Measurements from ENCODE around the gene RPTOR. TPM values are rescaled to one million over a fixed set of nuclear protein-coding genes. Genes with fewer than 3 reads are reported as not detected.

The RPTOR gene
- total RNA-seq, 4 donors from 2014 or later, result 23.6 to 37.0 (median 27.8) TPM

DNA sequence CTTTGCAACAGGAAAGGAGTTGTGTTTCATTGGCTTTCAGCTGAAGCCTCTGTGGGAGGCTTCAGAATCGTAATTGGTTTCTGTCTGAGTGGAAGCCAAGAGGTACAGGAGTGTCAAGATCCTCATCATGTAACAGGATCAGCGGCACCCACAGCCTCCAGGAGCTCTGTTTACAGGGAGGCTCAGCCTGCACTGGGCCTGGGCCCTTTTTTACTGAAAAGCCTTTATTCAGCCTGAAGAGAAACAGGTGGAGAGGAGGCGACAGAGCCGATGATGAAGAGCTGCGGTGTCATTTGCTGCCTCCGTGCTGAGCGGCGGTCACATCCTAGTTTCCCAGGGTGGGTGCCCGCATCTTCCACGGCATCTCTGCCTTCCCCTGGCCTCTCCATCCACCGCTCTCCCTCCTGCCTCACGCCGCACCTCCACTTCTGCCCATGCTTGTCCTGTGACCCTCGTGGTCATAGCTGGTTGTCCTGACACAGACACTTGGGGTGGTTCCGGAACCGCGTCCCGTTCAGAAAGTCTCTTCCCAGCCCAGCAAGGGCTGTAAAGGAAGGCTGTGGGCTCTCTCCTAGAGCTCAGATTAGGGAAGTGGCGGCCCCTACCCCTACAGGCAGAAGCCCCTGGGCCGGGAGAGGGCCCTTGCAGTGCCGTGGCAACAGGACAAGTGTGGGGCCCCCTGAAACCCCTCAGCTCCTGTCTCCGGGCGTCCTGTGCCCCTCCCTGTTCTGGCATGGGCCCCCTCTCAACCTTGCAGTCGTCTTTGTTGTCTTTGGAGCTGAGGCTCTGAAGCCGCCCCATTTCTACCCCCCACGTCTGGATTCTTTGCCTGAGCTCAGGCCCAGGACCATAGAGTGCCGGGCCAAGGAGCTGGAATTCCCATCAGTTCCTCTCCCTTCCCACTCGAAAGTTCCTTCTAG, 393.1 kb downstream of the RPTOR start:
- ATAC-seq (ENCODE audit: low FRiP score), result no peak
- DNase-seq (ENCODE audit: low spot score), result no peak
- TF ChIP-seq, protein P1, sequence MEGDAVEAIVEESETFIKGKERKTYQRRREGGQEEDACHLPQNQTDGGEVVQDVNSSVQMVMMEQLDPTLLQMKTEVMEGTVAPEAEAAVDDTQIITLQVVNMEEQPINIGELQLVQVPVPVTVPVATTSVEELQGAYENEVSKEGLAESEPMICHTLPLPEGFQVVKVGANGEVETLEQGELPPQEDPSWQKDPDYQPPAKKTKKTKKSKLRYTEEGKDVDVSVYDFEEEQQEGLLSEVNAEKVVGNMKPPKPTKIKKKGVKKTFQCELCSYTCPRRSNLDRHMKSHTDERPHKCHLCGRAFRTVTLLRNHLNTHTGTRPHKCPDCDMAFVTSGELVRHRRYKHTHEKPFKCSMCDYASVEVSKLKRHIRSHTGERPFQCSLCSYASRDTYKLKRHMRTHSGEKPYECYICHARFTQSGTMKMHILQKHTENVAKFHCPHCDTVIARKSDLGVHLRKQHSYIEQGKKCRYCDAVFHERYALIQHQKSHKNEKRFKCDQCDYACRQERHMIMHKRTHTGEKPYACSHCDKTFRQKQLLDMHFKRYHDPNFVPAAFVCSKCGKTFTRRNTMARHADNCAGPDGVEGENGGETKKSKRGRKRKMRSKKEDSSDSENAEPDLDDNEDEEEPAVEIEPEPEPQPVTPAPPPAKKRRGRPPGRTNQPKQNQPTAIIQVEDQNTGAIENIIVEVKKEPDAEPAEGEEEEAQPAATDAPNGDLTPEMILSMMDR (IDR thresholded peaks at IDR 0.05), result no peak

DNA sequence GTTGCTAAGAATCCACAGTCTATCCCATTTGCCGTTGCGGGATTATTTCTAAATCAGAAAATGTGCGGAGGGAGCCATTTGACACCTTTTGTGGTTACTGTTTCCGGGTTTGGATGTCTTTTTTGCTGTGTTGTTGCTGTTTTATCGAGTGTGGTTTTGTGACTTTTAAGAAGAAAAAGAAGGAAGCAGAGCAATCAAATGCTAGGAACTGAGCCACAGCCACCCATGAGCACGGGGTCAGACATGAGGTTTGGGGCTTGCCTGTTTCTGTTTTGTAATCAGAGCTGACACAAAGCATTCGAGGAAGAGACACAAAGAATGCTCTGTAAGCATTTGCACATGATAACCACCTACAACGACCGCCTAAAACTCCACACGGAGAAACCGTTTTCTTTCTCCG, 393.9 kb downstream of the RPTOR start:
- TF ChIP-seq, protein P1 (IDR thresholded peaks at IDR 0.05), result no peak
- DNase-seq (ENCODE audit: low spot score) (no peak), ATAC-seq (ENCODE audit: low FRiP score) (no peak)

DNA sequence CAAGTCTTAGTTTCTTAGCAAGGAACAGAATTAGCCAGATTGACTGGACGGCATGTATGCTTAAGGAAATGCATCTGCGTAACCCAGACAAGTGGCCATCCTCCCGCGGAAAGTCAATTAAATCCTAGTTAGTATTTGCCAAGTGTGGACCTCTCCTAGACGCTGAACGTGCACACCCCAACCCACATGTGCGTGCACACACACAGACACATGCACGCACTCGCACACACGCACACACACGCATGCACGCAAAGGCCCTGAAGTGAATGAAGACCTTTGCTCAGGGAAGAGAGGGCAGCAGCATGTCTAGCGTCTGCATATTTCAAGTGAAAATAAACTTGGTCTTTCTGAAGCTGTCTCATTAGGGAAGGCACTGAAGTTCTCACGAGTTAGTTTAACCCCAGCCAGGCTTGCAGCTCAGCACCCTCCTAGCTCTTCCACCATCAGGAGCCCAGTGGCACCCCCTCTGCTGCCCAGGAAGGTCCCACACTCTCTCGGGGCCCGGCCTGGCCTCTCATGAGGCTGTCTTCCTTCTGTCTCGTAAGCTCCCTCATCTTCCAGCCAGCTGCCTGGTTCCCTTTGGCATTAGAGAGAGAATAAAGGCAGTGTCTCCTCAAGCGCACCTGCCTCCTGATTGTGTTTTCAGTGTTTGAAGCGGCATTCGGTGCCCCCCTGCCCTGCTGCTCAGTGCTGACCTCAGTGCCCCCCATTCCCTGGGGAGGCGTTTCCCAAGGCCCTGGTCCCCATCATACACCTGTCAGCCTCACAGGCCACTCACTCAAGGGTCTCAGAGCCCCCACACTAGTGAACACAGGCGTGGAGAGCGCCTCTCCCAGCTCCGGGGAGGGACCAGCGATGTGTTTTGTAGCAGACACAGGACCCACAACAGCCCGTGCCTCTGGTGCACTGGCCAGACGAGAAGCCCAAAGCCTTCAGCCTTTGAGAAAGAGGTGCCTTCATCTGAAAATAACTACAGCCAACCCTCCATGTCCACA, 394.8 kb downstream of the RPTOR start:
- DNase-seq (ENCODE audit: low spot score) (no peak), ATAC-seq (ENCODE audit: low FRiP score) (no peak)
- TF ChIP-seq, protein P1 (IDR thresholded peaks at IDR 0.05), result no peak

DNA sequence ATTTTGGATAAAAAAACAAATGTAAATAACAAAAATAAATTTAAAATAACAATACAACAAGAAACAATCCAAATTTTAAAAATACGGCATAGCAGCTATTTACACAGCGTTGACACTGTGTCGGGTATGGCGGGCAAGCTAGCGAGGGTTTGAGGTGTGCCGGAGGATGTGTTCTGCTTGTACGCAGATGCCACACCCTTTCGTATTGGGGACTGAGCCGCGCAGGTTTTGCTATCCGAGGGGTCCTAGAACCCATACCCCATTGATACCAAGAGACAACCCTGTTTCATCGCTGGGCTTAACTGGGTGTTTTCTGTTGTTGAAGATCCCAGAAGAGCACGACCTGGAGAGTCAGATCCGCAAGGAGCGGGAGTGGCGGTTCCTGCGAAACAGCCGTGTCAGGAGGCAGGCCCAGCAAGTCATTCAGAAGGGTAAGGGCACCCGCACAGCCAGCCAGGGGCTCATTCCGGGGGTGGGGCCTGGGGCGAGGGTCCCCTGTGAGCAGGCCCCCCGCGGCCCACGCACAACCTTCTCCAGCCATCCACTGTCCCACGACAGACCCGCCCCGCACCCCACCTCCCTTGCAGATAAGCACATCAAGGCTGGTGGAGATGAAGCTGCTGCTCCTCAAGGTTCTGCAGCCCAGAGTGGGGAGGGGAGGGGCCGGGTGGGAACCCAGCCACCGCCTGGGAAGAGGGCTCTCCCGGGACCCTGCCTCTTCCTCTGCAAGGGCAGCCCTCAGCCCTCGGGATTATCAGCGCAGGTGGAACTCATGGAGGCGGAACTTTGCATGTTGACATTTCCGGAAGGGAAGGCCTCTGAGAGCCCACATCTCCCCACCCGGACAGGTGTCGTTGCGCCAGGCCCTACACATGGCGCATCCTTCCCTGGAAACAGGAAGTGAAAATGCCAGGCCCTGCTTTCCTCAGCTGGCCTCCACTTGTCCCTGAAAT, 395.8 kb downstream of the RPTOR start:
- ATAC-seq (ENCODE audit: low FRiP score) (no peak), DNase-seq (ENCODE audit: low spot score) (no peak)
- TF ChIP-seq, protein P1 (IDR thresholded peaks at IDR 0.05), result no peak

DNA sequence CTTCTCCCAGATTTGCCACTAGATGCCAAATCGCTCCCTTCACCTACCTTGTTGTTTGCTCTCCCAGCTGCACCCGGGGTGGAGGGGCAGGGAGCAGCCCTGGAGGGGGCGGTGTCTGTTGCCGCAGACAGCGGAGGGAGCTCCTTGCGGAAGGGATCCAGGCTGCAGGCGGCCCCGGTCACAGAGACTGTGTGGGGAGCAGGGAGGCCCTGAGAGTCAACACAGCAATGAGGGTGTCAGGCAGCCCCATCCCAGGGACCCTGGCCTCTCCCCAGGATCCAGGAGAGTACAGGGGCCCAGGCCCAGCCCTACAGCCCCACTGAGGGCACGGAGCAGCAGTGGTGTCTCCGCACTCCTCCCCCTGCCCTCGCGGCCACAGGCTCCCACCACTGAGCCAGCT, 396.5 kb downstream of the RPTOR start:
- TF ChIP-seq, protein P1 (IDR thresholded peaks at IDR 0.05), result no peak
- ATAC-seq (ENCODE audit: low FRiP score) (no peak), DNase-seq (ENCODE audit: low spot score) (no peak)
